GM19035 (cell line): ENCODE measurements around the gene RBMY1J.
"Not testable (repeated sequence)": the region's sequence is repeated elsewhere in the genome, so short reads cannot be mapped to it uniquely, and the experiment has no call there.

Source experiments
- ATAC-seq: cut with Tn5 transposase; IDR thresholded peaks from one replicate; pipeline ENCODE4 v1.9.1; 2021; ENCODE audit not compliant: unreplicated experiment

Gene RBMY1J

DNA sequence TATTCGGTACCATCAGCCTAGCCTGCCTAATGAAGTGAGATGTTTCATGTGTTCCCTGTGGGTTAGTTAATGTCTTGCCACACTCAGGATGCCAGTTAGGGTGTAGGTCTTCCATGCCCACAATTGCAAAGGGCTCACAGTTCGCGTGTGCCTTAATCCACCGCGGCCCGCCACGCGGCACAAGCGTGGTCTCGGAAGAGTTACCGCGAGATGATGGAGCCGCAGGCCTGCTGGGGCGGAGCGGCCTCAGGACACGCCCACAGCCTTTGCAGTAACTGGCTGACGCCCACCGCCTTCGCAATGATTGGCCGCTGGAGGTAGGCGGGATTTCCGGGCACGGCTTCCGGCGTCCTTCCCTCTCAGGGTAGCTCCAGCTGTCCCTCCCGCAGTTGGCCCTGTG lies at the start of gene RBMY1J:
Gene RBMY1J, plus strand, starts transcription at position 301 of the 400 bp plus-strand sequence. CDS start 2,038 bp downstream, outside the sequence.
- not testable (repeated sequence) for ATAC-seq

DNA sequence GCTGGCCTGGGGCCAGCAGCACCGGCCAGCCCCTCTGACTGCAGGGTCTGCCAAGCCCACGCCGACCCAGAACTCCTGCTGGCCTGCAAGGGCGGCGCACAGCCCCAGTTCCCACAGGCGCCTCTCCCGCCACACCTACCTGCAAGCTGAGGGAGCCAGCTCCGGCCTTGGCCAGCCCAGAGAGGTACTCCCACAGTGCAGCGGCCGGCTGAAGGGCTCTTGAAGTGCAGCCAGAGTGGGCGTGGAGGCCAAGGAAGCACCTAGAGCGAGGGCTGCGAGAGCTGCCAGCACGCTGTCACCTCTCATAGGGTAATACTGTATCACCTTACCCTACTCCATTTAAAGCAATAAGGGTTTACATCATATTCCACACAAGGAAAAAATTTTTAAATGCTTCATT lies 35.8 kb upstream of the RBMY1J start:
- no peak for ATAC-seq

DNA sequence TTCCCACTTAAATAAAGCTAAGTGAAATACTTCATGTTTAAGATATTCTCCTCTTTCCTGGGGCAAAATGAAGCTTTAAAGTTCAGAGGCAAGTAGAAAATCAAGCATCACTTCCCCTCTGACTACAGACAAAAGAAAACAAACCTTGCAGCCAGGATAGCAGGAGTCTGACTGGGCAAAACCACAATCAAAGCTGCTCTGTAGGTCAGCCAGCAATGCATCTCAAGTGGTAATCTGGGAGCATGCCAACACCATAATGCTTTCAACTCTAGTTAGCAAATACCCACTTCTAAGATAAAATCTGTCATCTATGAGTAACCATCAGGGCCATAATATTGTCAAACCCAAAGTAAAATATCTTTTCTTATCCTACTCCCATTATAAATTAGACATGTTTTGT lies 32.6 kb upstream of the RBMY1J start:
- ATAC-seq, result no peak

DNA sequence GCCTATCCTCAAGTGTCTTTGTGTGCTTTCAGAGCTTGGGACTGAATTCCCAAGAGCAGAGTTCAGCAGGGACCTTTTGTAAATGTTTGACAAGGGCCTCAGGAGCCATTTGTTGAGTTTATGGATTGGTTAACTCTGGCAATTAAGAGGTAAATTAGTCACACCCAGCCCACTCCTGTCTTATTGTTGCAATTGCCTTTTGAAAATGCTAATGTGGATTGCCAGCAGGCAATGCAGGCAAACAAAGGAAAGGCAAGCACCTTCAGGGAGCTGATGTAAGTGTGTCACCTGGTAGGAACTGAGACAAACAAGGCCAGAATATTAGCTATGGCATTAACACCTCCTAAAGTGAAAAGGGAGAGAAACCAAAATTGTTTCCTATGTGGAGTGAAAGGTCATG lies 29.7 kb upstream of the RBMY1J start:
- ATAC-seq, result no peak

DNA sequence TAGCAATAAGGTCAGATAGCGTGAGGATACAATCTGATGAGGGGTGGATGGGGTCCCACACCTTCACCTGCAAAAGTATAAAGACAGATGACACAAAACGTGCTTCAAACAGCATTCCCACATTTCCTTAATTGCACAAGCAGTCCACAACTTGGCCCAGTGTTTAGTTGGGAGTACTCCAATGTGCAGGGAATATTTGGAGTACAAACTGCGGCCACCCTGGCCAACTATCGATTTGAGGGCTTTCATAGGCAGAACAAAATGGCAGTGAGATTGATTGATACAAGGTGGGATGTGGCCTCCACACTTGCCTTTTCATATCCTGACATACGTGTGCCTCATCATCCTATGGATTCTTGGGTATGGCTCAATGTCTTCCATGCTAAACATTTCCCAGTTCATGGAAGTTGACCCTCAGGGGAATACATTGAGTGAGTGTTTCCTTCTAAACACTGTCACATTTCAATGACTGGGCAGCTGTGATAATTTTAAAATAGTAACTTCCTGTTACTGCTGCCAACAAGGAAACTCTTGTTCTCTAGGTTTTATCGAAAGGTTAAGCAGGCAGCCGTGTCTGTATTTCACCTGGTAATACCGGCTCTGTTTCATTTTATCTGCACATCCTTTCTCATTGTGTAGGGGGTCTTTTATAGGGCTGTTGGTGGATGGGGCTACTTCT lies 41.6 kb downstream of the RBMY1J start:
- ATAC-seq, result not testable (repeated sequence)

DNA sequence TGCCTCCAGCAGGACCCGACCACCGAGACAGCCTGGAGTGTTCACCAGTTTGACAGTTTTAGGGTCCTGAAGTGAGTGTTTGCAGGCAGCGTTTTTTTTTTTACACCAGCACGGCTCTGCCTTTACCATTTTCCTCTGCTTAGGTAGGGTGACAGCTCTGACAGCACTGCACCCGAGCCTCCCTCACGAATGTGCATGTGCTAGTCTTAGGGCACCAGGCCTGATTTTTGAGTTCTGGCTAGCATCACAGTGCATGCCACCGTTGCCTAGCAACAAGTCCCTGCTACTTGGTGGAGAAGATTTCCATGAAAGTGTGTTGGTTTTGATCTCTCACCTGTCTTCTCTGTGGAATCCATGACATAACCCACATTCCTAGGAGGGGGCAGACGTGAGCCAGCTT lies 52.3 kb downstream of the RBMY1J start:
- not testable (repeated sequence) for ATAC-seq

DNA sequence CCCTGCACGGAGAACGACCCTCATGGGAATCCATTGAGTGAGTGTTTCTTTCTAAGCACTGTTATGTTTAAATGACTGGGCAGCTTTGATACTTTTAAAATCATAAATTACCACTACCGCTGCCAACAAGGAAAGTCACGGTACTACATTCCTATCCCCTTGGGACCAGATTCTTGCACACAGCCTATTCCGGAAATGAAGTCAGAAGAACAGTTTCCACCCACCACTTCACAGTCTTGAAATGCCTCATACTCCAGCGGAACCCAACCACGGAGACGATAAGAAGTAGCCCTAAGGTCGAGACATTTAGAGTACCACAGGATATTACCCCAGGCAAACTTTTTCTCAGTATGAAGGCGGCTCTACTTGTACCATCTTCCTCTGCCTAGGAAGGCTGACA lies 58.8 kb downstream of the RBMY1J start:
- not testable (repeated sequence) for ATAC-seq
